Measurements from ENCODE around the gene NAT10. TPM values are rescaled to one million over a fixed set of nuclear protein-coding genes. Genes with fewer than 3 reads are reported as not detected.

NAT10 gene
- total and polyA plus RNA-seq, 8 donors = 30.0 to 69.3 (median 62.6) TPM

DNA sequence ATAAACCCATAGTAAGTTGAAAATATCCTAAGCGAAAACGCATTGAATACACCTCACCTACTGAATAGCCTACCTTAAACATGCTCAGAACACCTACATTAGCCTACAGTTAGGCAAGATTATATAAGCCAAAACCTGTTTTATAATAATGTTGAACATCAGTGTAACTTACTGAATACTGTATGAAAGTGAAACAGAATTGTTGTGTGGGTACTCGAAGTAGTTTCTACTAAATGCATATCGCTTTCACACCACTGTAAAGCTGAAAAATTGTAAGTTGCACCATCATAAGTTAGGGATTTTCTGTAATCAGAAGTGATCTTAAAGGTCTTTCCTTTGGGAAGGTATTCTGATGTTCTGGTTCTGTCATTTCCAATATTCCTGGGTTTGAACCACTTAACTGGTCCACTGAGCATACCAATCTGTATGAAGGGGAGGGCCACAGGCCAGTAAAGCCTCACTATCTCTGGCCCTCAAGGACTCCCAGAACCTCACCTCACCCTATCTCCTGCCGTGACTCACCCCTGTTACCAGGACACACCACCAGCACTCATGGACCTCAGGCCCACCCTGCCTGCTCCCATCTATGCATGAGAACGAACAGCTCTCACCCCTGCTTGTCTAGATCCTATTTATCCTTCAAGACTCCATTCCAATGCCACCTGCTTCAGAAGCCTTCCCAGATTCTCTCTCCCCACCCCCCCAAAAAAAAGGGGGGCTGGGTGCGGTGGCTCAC lies 70.0 kb downstream of the NAT10 start:
- TF ChIP-seq, protein P1, sequence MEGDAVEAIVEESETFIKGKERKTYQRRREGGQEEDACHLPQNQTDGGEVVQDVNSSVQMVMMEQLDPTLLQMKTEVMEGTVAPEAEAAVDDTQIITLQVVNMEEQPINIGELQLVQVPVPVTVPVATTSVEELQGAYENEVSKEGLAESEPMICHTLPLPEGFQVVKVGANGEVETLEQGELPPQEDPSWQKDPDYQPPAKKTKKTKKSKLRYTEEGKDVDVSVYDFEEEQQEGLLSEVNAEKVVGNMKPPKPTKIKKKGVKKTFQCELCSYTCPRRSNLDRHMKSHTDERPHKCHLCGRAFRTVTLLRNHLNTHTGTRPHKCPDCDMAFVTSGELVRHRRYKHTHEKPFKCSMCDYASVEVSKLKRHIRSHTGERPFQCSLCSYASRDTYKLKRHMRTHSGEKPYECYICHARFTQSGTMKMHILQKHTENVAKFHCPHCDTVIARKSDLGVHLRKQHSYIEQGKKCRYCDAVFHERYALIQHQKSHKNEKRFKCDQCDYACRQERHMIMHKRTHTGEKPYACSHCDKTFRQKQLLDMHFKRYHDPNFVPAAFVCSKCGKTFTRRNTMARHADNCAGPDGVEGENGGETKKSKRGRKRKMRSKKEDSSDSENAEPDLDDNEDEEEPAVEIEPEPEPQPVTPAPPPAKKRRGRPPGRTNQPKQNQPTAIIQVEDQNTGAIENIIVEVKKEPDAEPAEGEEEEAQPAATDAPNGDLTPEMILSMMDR (IDR thresholded peaks at IDR 0.05) = no peak
- intact Hi-C loops (cut with DNase I) = loop anchor here in 1 of 2 donors (2.0 kb wide), 1 partner anchor 183 kb away; the partner anchor contains the start of gene ABTB2
- Histone ChIP-seq H3K9me3 (no peaks in the 10 kb centered on the region), H3K36me3 (no peaks in the 10 kb centered on the region), H3K4me3 (no peak overlapping the region), H3K27me3 (peaks cover 0 to 20% of the 10 kb centered on the region in 2 donors), H3K4me1 (peaks cover 0 to 8% of the 10 kb centered on the region in 2 donors), H3K27ac (no peak overlapping the region)
- DNase-seq (no peak), ATAC-seq (no peak)

DNA sequence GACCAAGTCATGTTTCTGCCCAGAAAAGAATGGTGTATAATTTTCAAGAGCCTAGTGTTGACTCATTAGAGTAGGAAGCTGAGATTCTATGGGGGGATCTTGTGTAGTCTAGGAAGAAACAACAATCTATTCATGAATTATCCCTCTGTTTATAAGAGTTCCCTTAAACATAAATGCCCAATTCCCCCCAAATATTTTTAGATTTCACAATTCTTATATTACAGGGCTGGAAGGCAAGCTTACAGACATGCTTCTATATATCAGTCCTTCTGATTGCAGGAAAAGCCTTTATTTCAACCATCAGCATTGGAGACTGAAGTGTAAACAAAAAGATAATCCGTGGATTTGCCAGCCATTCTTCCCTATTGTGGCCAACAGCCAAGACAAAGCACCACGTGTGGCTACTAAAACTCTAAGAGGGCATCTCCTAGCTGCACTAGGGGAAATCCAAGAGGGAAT lies 71.4 kb downstream of the NAT10 start:
- no peak for DNase-seq
- Histone ChIP-seq H3K4me3 (no peak overlapping the region), H3K36me3 (no peaks in the 10 kb centered on the region), H3K9me3 (no peaks in the 10 kb centered on the region), H3K4me1 (peaks cover 0 to 8% of the 10 kb centered on the region in 2 donors), H3K27me3 (peaks cover 0 to 20% of the 10 kb centered on the region in 2 donors), H3K27ac (no peak overlapping the region)
- TF ChIP-seq, protein P1 (IDR thresholded peaks at IDR 0.05) = no peak
- intact Hi-C loops (cut with DNase I) = no loop called here
- no peak for ATAC-seq

DNA sequence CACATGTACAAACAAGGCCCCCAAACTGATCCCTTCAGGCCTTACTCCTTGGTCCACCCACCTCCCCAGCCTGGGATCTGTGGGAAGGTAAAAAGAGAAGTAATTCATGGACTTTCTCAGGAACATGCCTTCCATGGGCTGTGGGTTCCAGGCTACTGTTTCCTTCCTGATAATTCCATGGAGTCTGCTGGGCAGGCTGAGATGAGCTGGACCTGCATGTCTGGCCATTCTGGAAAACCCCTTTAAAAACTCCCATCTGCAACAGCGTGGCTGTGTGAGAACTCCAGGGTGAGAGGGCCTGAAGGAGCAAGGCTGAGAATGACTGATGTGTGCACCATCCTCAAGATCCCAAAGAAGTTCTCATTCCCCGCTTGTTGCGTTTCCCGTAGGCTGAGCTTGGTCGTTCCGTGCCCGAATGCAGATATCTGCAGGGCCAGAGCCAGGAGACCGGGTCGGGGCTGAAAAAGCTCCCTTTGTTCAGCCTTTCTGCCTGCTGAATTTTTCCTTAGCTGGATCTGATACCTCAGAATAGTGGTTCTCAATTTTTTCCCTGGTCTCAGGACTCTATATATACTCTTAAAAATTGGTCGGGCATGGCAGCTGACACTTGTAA lies 72.9 kb downstream of the NAT10 start:
- ATAC-seq = no peak
- TF ChIP-seq, protein P1 (IDR thresholded peaks at IDR 0.05) = no peak
- intact Hi-C loops (cut with DNase I) = no loop called here

DNA sequence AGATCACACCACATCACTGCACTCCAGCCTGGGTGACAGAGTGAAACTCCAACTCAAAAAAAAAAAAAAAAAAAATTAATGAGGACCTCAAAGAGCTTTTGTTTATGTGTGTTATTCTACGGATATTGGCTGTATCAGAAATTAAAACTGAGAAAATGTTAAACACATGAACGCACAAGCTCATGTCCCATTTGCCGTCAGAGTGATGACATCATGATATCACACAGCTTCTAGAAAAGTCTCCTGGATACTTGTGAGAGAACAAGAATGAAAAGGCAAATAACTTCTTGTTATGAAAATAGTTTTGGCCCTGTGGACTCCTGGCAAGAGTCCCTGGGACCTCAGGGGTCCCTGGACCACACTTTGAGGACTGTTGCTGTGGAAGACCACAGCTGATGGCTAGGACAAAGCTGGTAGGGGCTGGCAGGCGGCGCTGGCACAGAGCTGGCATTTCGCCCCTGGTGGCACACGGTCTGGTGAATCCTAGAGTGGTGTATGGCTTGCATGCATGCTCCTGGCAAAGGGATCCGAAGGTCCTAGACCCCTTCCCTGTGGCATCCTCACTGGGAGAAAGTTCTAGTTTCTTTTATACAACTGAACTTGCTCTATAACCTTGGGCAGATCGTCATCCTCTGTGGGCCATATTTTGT lies 73.7 kb downstream of the NAT10 start:
- DNase-seq (no peak), ATAC-seq (no peak)
- H3K9me3 ChIP-seq = no peaks in the 10 kb centered on the region
- H3K4me1 ChIP-seq = peaks cover 0 to 8% of the 10 kb centered on the region in 2 donors
- peaks cover 0 to 6% of the 10 kb centered on the region in 2 donors for H3K27me3 ChIP-seq
- H3K27ac ChIP-seq = no peak overlapping the region
- H3K4me3 ChIP-seq = no peak overlapping the region
- TF ChIP-seq, protein P1 (IDR thresholded peaks at IDR 0.05) = no peak
- intact Hi-C loops (cut with DNase I) = no loop called here
- H3K36me3 ChIP-seq = no peaks in the 10 kb centered on the region

More for the DNA sequence above, 72.9 kb downstream of the NAT10 start:
- Histone ChIP-seq H3K9me3 (no peaks in the 10 kb centered on the region), H3K4me3 (no peak overlapping the region), H3K36me3 (no peaks in the 10 kb centered on the region), H3K4me1 (peaks cover 0 to 8% of the 10 kb centered on the region in 2 donors), H3K27me3 (peaks cover 0 to 14% of the 10 kb centered on the region in 2 donors), H3K27ac (no peak overlapping the region)
- no peak for DNase-seq

All from left lung (tissue), 10 donors.